ENCODE measurements around the gene LYZL4. TPM values are rescaled to one million over a fixed set of nuclear protein-coding genes. Genes with fewer than 3 reads are reported as not detected.

LYZL4 gene, protein sequence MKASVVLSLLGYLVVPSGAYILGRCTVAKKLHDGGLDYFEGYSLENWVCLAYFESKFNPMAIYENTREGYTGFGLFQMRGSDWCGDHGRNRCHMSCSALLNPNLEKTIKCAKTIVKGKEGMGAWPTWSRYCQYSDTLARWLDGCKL
- total RNA-seq, result not detected in 2 replicates

GRCh38 chr3:42410370-42411131 lies at the start of gene LYZL4:
LYZL4 (minus strand) TSS chr3:42410610; CDS start chr3:42407251, 3,359 bp downstream.

Other genes starting within 250 kb of the LYZL4 start
- gene CCK, start 144.4 kb downstream of the LYZL4 start, total RNA-seq, result 0.14 TPM in 1 of 2 replicates, not detected in the other
- gene VIPR1, start 92.0 kb upstream of the LYZL4 start, total RNA-seq, result not detected in 2 replicates
- 44.1 and 51.1 TPM in 2 replicates for gene SEC22C, start 171.4 kb upstream of the LYZL4 start, total RNA-seq
- gene SS18L2, start 180.2 kb upstream of the LYZL4 start, total RNA-seq, result 16.6 and 22.8 TPM in 2 replicates
- 40.0 and 42.5 TPM in 2 replicates for gene NKTR, start 190.1 kb upstream of the LYZL4 start, total RNA-seq
- gene ZBTB47, start 243.1 kb upstream of the LYZL4 start, total RNA-seq, result 21.5 and 38.2 TPM in 2 replicates

Data from smooth muscle cell of bladder (primary cell).